IPS DF 6.9 (cell line): ENCODE measurements around the gene ANP32A.

ENCODE experiments used
- DNase-seq: peaks from one replicate; pipeline ENCODE4 v3.0.0-alpha.2; 2013; ENCODE audit warnings: low read depth, low spot score
- H3K27ac ChIP-seq: one replicate; pipeline ENCODE4 v1.5.1; 2013; ENCODE audit warnings: low read length, control low read depth
- H3K27me3 ChIP-seq: 2 replicates; pipeline ENCODE4 v1.6.1; 2013; ENCODE audit warnings: mild to moderate bottlenecking, low read length; ENCODE audit not compliant: control insufficient read depth, insufficient read depth
- H3K36me3 ChIP-seq: 2 replicates; pipeline ENCODE4 v1.6.1; 2013; ENCODE audit warnings: low read length; ENCODE audit not compliant: control insufficient read depth, insufficient read depth
- H3K4me1 ChIP-seq: 2 replicates; pipeline ENCODE4 v1.6.1; 2013; ENCODE audit warnings: low read length; ENCODE audit not compliant: control insufficient read depth, insufficient read depth
- H3K4me3 ChIP-seq: 2 replicates; pipeline ENCODE4 v1.5.1; 2013; ENCODE audit warnings: mild to moderate bottlenecking, low read length
- H3K9me3 ChIP-seq: 2 replicates; pipeline ENCODE4 v1.6.1; 2013; ENCODE audit warnings: low read length, inconsistent platforms; ENCODE audit not compliant: control insufficient read depth, insufficient read depth
- WGBS: extraction: QIAGEN DNeasy Blood & Tissue Kit; methylation state at CpG from one replicate; pipeline ENCODE4 v1.1.7; 2013; ENCODE audit warnings: mixed read lengths, missing lambda C conversion rate; ENCODE audit not compliant: insufficient read length, insufficient coverage; 5-methylcytosine and 5-hydroxymethylcytosine counted together

Gene ANP32A

GRCh38 chr15:68812069-68812468, 8.6 kb downstream of the ANP32A start:
- H3K4me1 ChIP-seq, result peaks cover 11% of the 10 kb centered on the region
- no peaks in the 10 kb centered on the region for H3K27me3 ChIP-seq
- no peak for DNase-seq
- H3K27ac ChIP-seq, result no peak overlapping the region
- WGBS, result no CpG with 5 or more reads among the region's 8 CpGs
- H3K4me3 ChIP-seq, result no peak overlapping the region
- no peaks in the 10 kb centered on the region; the same call in 1 of the 2 replicates for H3K36me3 ChIP-seq
- no peaks in the 10 kb centered on the region for H3K9me3 ChIP-seq

- H3K4me3 ChIP-seq, result no peak overlapping the region
- H3K27me3 ChIP-seq, result no peaks in the 10 kb centered on the region
- H3K27ac ChIP-seq, result no peak overlapping the region
- DNase-seq, result no peak
- H3K4me1 ChIP-seq, result peaks cover 8% of the 10 kb centered on the region
- no peaks in the 10 kb centered on the region for H3K36me3 ChIP-seq
- no peaks in the 10 kb centered on the region for H3K9me3 ChIP-seq
- no CpG with 5 or more reads among the region's 9 CpGs for WGBS
Measured at GRCh38 chr15:68809517-68809916, 11.2 kb downstream of the ANP32A start.

- Histone ChIP-seq H3K9me3 (no peaks in the 10 kb centered on the region), H3K27ac (no peak overlapping the region), H3K4me1 (peaks cover 8% of the 10 kb centered on the region), H3K4me3 (no peak overlapping the region), H3K27me3 (no peaks in the 10 kb centered on the region), H3K36me3 (no peaks in the 10 kb centered on the region)
- no peak for DNase-seq
- no CpG with 5 or more reads among the region's 5 CpGs for WGBS
Measured at GRCh38 chr15:68808770-68809169, 11.9 kb downstream of the ANP32A start.

- DNase-seq, result no peak
- H3K36me3 ChIP-seq, result no peaks in the 10 kb centered on the region
- H3K27ac ChIP-seq, result no peak overlapping the region
- no CpG with 5 or more reads among the region's 2 CpGs for WGBS
- no peaks in the 10 kb centered on the region for H3K27me3 ChIP-seq
- H3K4me3 ChIP-seq, result no peak overlapping the region
- H3K4me1 ChIP-seq, result peaks cover 8% of the 10 kb centered on the region
- no peaks in the 10 kb centered on the region for H3K9me3 ChIP-seq
Measured at GRCh38 chr15:68808091-68808490, 12.6 kb downstream of the ANP32A start.

GRCh38 chr15:68807249-68807648, 13.4 kb downstream of the ANP32A start:
- Histone ChIP-seq H3K27ac (no peak overlapping the region), H3K36me3 (no peaks in the 10 kb centered on the region), H3K4me3 (no peak overlapping the region), H3K9me3 (no peaks in the 10 kb centered on the region), H3K27me3 (no peaks in the 10 kb centered on the region), H3K4me1 (peaks cover 8% of the 10 kb centered on the region)
- no peak for DNase-seq
- WGBS, result no CpG with 5 or more reads among the region's 11 CpGs

GRCh38 chr15:68806220-68807060, 14.3 kb downstream of the ANP32A start:
- Histone ChIP-seq H3K4me1 (peaks cover 5% of the 10 kb centered on the region), H3K27me3 (no peaks in the 10 kb centered on the region), H3K36me3 (no peaks in the 10 kb centered on the region), H3K9me3 (no peaks in the 10 kb centered on the region), H3K4me3 (no peak overlapping the region), H3K27ac (no peak overlapping the region)
- WGBS, result no CpG with 5 or more reads among the region's 9 CpGs
- no peak for DNase-seq

GRCh38 chr15:68802373-68802772, 18.3 kb downstream of the ANP32A start:
- Histone ChIP-seq H3K4me1 (no peaks in the 10 kb centered on the region), H3K27ac (no peak overlapping the region), H3K36me3 (no peaks in the 10 kb centered on the region), H3K27me3 (no peaks in the 10 kb centered on the region), H3K4me3 (no peak overlapping the region), H3K9me3 (no peaks in the 10 kb centered on the region)
- no CpG with 5 or more reads among the region's 8 CpGs for WGBS
- DNase-seq, result no peak

GRCh38 chr15:68801572-68802148, 19.0 kb downstream of the ANP32A start:
- H3K4me1 ChIP-seq, result no peaks in the 10 kb centered on the region
- H3K27me3 ChIP-seq, result no peaks in the 10 kb centered on the region
- no peak for DNase-seq
- no peaks in the 10 kb centered on the region for H3K36me3 ChIP-seq
- H3K9me3 ChIP-seq, result no peaks in the 10 kb centered on the region
- WGBS, result no CpG with 5 or more reads among the region's 4 CpGs
- no peak overlapping the region for H3K4me3 ChIP-seq
- no peak overlapping the region for H3K27ac ChIP-seq

- Histone ChIP-seq H3K4me1 (peaks cover 3% of the 10 kb centered on the region), H3K36me3 (no peaks in the 10 kb centered on the region), H3K4me3 (no peak overlapping the region), H3K27me3 (no peaks in the 10 kb centered on the region), H3K27ac (no peak overlapping the region), H3K9me3 (no peaks in the 10 kb centered on the region)
- DNase-seq, result no peak
- WGBS, result no CpG with 5 or more reads among the region's 1 CpG
Measured at GRCh38 chr15:68800875-68801274, 19.8 kb downstream of the ANP32A start.

- Histone ChIP-seq H3K36me3 (no peaks in the 10 kb centered on the region), H3K27ac (no peak overlapping the region), H3K4me3 (no peak overlapping the region), H3K27me3 (no peaks in the 10 kb centered on the region), H3K9me3 (no peaks in the 10 kb centered on the region), H3K4me1 (peaks cover 9% of the 10 kb centered on the region)
- WGBS, result no CpG with 5 or more reads among the region's 9 CpGs
- no peak for DNase-seq
Measured at GRCh38 chr15:68798346-68799094, 22.2 kb downstream of the ANP32A start.
